Measurements from ENCODE around the gene NWD2. TPM values are rescaled to one million over a fixed set of nuclear protein-coding genes. Genes with fewer than 3 reads are reported as not detected.
"Not testable (repeated sequence)": the region's sequence is repeated elsewhere in the genome, so short reads cannot be mapped to it uniquely, and the experiment has no call there.

NWD2 gene
- total RNA-seq, 4 donors from 2014 or later: not detected

DNA sequence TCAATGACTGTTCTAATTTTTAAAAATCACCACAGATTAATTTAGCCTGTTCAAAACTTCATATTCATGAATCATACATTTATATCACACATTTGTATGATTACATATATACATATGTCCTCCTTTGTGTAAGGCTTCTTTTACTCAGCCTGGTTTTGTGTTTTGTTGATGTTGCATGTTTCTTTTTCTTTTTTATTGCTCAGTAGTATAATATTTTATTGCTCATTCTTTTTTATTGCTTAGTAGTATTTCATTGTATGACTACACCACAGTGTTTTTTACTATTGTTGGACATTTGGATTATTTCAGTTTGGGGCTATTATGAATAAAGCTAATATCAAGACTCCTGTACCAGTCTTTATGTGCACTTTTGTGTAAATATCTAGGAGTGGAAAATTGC lies 243.1 kb downstream of the NWD2 start:
- H3K27me3 ChIP-seq: no peaks in the 10 kb centered on the region
- H3K27ac ChIP-seq: no peak overlapping the region
- no peak for DNase-seq
- intact Hi-C loops (cut with DNase I; ENCODE audit: low total_unique reads): no loop called here
- H3K4me1 ChIP-seq: no peaks in the 10 kb centered on the region
- in situ Hi-C loops (cut with MboI; ENCODE audit: low sequenced_read_pairs in 4 of 4): no loop called here
- H3K9me3 ChIP-seq: no peaks in the 10 kb centered on the region
- TF ChIP-seq CTCF (IDR thresholded peaks at IDR 0.05 in 4 of 5, conservative IDR thresholded peaks at IDR 0.05 in 1 of 5) (no peak), POLR2A (IDR thresholded peaks at IDR 0.05) (no peak)
- H3K4me3 ChIP-seq: no peak overlapping the region
- ATAC-seq: no peak
- no peaks in the 10 kb centered on the region for H3K36me3 ChIP-seq

GRCh38 chr4:37489697-37490096 lies 245.2 kb downstream of the NWD2 start:
- Histone ChIP-seq H3K4me1 (no peaks in the 10 kb centered on the region), H3K36me3 (no peaks in the 10 kb centered on the region), H3K27me3 (no peaks in the 10 kb centered on the region), H3K9me3 (no peaks in the 10 kb centered on the region), H3K4me3 (no peak overlapping the region), H3K27ac (no peak overlapping the region)
- DNase-seq (no peak), ATAC-seq (no peak)
- intact Hi-C loops (cut with DNase I; ENCODE audit: low total_unique reads): no loop called here
- in situ Hi-C loops (cut with MboI; ENCODE audit: low sequenced_read_pairs in 4 of 4): no loop called here
- TF ChIP-seq CTCF (IDR thresholded peaks at IDR 0.05 in 4 of 5, conservative IDR thresholded peaks at IDR 0.05 in 1 of 5) (no peak), POLR2A (IDR thresholded peaks at IDR 0.05) (no peak)

- no peaks in the 10 kb centered on the region for H3K9me3 ChIP-seq
- H3K27ac ChIP-seq: no peak overlapping the region
- ATAC-seq (no peak), DNase-seq (no peak)
- no peaks in the 10 kb centered on the region for H3K4me1 ChIP-seq
- in situ Hi-C loops (cut with MboI; ENCODE audit: low sequenced_read_pairs in 4 of 4): no loop called here
- intact Hi-C loops (cut with DNase I; ENCODE audit: low total_unique reads): no loop called here
- TF ChIP-seq CTCF (IDR thresholded peaks at IDR 0.05 in 4 of 5, conservative IDR thresholded peaks at IDR 0.05 in 1 of 5) (no peak), POLR2A (IDR thresholded peaks at IDR 0.05) (no peak)
- no peaks in the 10 kb centered on the region for H3K27me3 ChIP-seq
- H3K36me3 ChIP-seq: no peaks in the 10 kb centered on the region
- H3K4me3 ChIP-seq: no peak overlapping the region
Observed at GRCh38 chr4:37490391-37491347, 246.1 kb downstream of the NWD2 start.

GRCh38 chr4:37495353-37495752 lies 250.8 kb downstream of the NWD2 start:
- in situ Hi-C loops (cut with MboI; ENCODE audit: low sequenced_read_pairs in 4 of 4): not testable (repeated sequence)

More at GRCh38 chr4:37495353-37495752, 250.8 kb downstream of the NWD2 start:
- H3K27ac ChIP-seq; DNase-seq; H3K27me3 ChIP-seq; H3K4me3 ChIP-seq; ATAC-seq; H3K4me1 ChIP-seq; H3K36me3 ChIP-seq; intact Hi-C loops (cut with DNase I; ENCODE audit: low total_unique reads); H3K9me3 ChIP-seq: not testable (repeated sequence)

Small RNA genes within 50 kb of the gene (microRNA-seq; reads per million reads assigned to microRNA genes)
- gene MIR4801 (ENCODE audit: borderline replicate concordance in 2 of 2): 0 reads per million in 2 donors

All from gastrocnemius medialis (tissue), 4 donors.